Fibroblast of lung (primary cell): ENCODE data around the gene SUN5.

Experiments
- EZH2 ChIP-seq: IDR thresholded peaks from 2 replicates; pipeline ENCODE4 v1.5.1; 2012; ENCODE audit warnings: low read length, control low read depth, mild to moderate bottlenecking; ENCODE audit errors: missing control alignments
- TF ChIP-seq, protein P1 (sequence below), 2 donors: IDR thresholded peaks in 1 of 2; conservative IDR thresholded peaks in 1 of 2; 1 replicate in 1 of 2; 2 replicates in 1 of 2; pipeline ENCODE4 v1.5.1; 2011 to 2012; ENCODE audit warnings: low read length in 2 of 2, control low read depth in 1 of 2, inconsistent platforms in 1 of 2, low read depth in 1 of 2, mild to moderate bottlenecking in 1 of 2

DNA sequence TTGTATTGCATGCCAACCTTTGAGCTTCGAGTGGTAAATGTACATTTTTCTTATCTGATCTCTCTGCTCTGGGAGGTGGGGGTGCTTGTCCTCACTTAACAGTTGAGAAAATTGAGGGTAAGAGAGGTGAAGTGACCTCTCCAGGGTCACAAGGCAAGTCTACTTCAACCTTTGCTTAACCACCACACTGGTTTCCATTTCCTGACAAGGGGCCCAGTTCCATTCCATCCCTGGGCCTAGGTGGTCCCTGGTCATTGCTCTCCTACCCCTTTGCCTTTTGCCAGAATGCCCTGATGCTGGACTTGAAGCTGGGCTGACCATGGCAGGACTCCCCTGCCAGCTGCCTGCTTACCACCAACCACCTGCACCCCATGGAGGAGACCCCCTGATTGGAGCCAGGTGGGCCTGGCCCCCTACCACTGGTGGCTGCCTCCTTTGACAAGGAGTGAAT is 39.5 kb upstream of the SUN5 start:
- TF ChIP-seq, protein P1, sequence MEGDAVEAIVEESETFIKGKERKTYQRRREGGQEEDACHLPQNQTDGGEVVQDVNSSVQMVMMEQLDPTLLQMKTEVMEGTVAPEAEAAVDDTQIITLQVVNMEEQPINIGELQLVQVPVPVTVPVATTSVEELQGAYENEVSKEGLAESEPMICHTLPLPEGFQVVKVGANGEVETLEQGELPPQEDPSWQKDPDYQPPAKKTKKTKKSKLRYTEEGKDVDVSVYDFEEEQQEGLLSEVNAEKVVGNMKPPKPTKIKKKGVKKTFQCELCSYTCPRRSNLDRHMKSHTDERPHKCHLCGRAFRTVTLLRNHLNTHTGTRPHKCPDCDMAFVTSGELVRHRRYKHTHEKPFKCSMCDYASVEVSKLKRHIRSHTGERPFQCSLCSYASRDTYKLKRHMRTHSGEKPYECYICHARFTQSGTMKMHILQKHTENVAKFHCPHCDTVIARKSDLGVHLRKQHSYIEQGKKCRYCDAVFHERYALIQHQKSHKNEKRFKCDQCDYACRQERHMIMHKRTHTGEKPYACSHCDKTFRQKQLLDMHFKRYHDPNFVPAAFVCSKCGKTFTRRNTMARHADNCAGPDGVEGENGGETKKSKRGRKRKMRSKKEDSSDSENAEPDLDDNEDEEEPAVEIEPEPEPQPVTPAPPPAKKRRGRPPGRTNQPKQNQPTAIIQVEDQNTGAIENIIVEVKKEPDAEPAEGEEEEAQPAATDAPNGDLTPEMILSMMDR (conservative IDR thresholded peaks at IDR 0.05 in 1 of 2, IDR thresholded peaks at IDR 0.05 in 1 of 2; ENCODE audit: low read depth in 1 of 2, low read length in 2 of 2): no peak
- TF ChIP-seq EZH2: no peak
